HG03103 (cell line): ENCODE results near the gene VPS13C.

Source experiments
- ATAC-seq: cut with Tn5 transposase; IDR thresholded peaks from one replicate; pipeline ENCODE4 v1.9.1; 2021; ENCODE audit warnings: low read depth; ENCODE audit not compliant: unreplicated experiment

The VPS13C gene

GRCh38 chr15:61888074-61888780 is 172.0 kb downstream of the VPS13C start:
- no peak for ATAC-seq

GRCh38 chr15:61880084-61880483 is 180.2 kb downstream of the VPS13C start:
- no peak for ATAC-seq

- ATAC-seq = no peak
These were observed 181.0 kb downstream of the VPS13C start for GRCh38 chr15:61879219-61879618.

- no peak for ATAC-seq
These were observed 188.2 kb downstream of the VPS13C start for GRCh38 chr15:61871926-61872522.

- ATAC-seq = no peak
These were observed 190.6 kb downstream of the VPS13C start for GRCh38 chr15:61869656-61870055.

- ATAC-seq = no peak
These were observed 198.3 kb downstream of the VPS13C start for GRCh38 chr15:61861962-61862361.

- no peak for ATAC-seq
These were observed 202.9 kb downstream of the VPS13C start for GRCh38 chr15:61857169-61857829.

GRCh38 chr15:61856295-61856694 is 204.0 kb downstream of the VPS13C start:
- ATAC-seq = no peak

- ATAC-seq = no peak
These were observed 207.1 kb downstream of the VPS13C start for GRCh38 chr15:61853195-61853594.

- ATAC-seq = no peak
These were observed 208.3 kb downstream of the VPS13C start for GRCh38 chr15:61851955-61852354.

- no peak for ATAC-seq
These were observed 210.8 kb downstream of the VPS13C start for GRCh38 chr15:61849447-61849846.

GRCh38 chr15:61841466-61841865 is 218.8 kb downstream of the VPS13C start:
- no peak for ATAC-seq

GRCh38 chr15:61840090-61840489 is 220.2 kb downstream of the VPS13C start:
- ATAC-seq = no peak

- ATAC-seq = no peak
These were observed 220.7 kb downstream of the VPS13C start for GRCh38 chr15:61839546-61839945.

- no peak for ATAC-seq
These were observed 224.6 kb downstream of the VPS13C start for GRCh38 chr15:61835496-61836106.

GRCh38 chr15:61835029-61835428 is 225.2 kb downstream of the VPS13C start:
- no peak for ATAC-seq

GRCh38 chr15:61834076-61834697 is 226.1 kb downstream of the VPS13C start:
- no peak for ATAC-seq

- no peak for ATAC-seq
These were observed 228.0 kb downstream of the VPS13C start for GRCh38 chr15:61832223-61832622.

- no peak for ATAC-seq
These were observed 228.7 kb downstream of the VPS13C start for GRCh38 chr15:61831505-61831921.

GRCh38 chr15:61830536-61831330 is 229.5 kb downstream of the VPS13C start:
- no peak for ATAC-seq
